Stimulated activated memory B cell treated with anti-CD40 and anti-IgM and Interleukin-4, amounts not matched to agents 10 μg/mL and 1 μg/mL and 100 μg/mL, for 72 hours (primary cell): Measurements from ENCODE around the gene PSMC5.
A peak's percentile ranks its signal among the peaks of the same experiment; 100 is the strongest.
"Not testable (repeated sequence)": the region's sequence is repeated elsewhere in the genome, so short reads cannot be mapped to it uniquely, and the experiment has no call there.

Experiments used
- ATAC-seq: fragments of 150-1000 bp; cut with Tn5 transposase; 2 replicates; pipeline ENCODE4 v1.10.0; 2021
- H3K27ac Mint-ChIP-seq: one replicate; pipeline ENCODE4 v1.8.0; 2022; ENCODE audit warnings: mild to moderate bottlenecking, mixed read lengths
- H3K27me3 Mint-ChIP-seq: one replicate; pipeline ENCODE4 v1.8.0; 2022; ENCODE audit warnings: mixed read lengths
- H3K36me3 Mint-ChIP-seq: one replicate; pipeline ENCODE4 v1.8.0; 2022; ENCODE audit warnings: mixed read lengths
- H3K4me1 Mint-ChIP-seq: one replicate; pipeline ENCODE4 v1.8.0; 2022; ENCODE audit warnings: mixed read lengths
- H3K4me3 Mint-ChIP-seq: one replicate; pipeline ENCODE4 v1.8.0; 2022; ENCODE audit warnings: mild to moderate bottlenecking, moderate library complexity, mixed read lengths
- H3K9me3 Mint-ChIP-seq: one replicate; pipeline ENCODE4 v1.8.0; 2022; ENCODE audit warnings: mixed read lengths

Gene PSMC5

GRCh38 chr17:63866625-63867024, 39.4 kb downstream of the PSMC5 start:
- not testable (repeated sequence) for H3K36me3 Mint-ChIP-seq, H3K9me3 Mint-ChIP-seq, H3K27me3 Mint-ChIP-seq, H3K4me1 Mint-ChIP-seq, H3K4me3 Mint-ChIP-seq, ATAC-seq
- peak overlapping the region; percentile 67 for H3K27ac Mint-ChIP-seq

- H3K4me1 Mint-ChIP-seq: peaks cover 12% of the 10 kb centered on the region
- not testable (repeated sequence) for H3K4me3 Mint-ChIP-seq, H3K27ac Mint-ChIP-seq, H3K27me3 Mint-ChIP-seq, H3K9me3 Mint-ChIP-seq, H3K36me3 Mint-ChIP-seq, ATAC-seq
Observed at GRCh38 chr17:63869491-63870291, 42.5 kb downstream of the PSMC5 start.

- ATAC-seq, H3K4me3 Mint-ChIP-seq, H3K36me3 Mint-ChIP-seq, H3K27ac Mint-ChIP-seq, H3K27me3 Mint-ChIP-seq, H3K9me3 Mint-ChIP-seq: not testable (repeated sequence)
- peaks cover 12% of the 10 kb centered on the region for H3K4me1 Mint-ChIP-seq
Observed at GRCh38 chr17:63870292-63870665, 43.0 kb downstream of the PSMC5 start.

- H3K9me3 Mint-ChIP-seq, H3K4me3 Mint-ChIP-seq, ATAC-seq: not testable (repeated sequence)
Observed at GRCh38 chr17:63871646-63872365, 44.6 kb downstream of the PSMC5 start.

GRCh38 chr17:63873577-63873976, 46.3 kb downstream of the PSMC5 start, which contains the start of gene CSH2:
Gene CSH2 (minus strand): TSS chr17:63873677. CDS start chr17:63873614, 63 bp downstream.
- not testable (repeated sequence) for H3K4me3 Mint-ChIP-seq, ATAC-seq, H3K36me3 Mint-ChIP-seq, H3K9me3 Mint-ChIP-seq, H3K27ac Mint-ChIP-seq
- Mint-ChIP-seq H3K4me1 (peaks cover 15% of the 10 kb centered on the region), H3K27me3 (peaks cover 11% of the 10 kb centered on the region)

More at GRCh38 chr17:63871646-63872365, 44.6 kb downstream of the PSMC5 start:
- not testable (repeated sequence) for H3K4me1 Mint-ChIP-seq, H3K36me3 Mint-ChIP-seq, H3K27ac Mint-ChIP-seq
- H3K27me3 Mint-ChIP-seq: peaks cover 11% of the 10 kb centered on the region

GRCh38 chr17:63874061-63874626, 46.9 kb downstream of the PSMC5 start:
- not testable (repeated sequence) for H3K36me3 Mint-ChIP-seq, ATAC-seq, H3K4me3 Mint-ChIP-seq, H3K27ac Mint-ChIP-seq, H3K9me3 Mint-ChIP-seq
- Mint-ChIP-seq H3K27me3 (peaks cover 11% of the 10 kb centered on the region), H3K4me1 (peaks cover 21% of the 10 kb centered on the region)

- H3K27me3 Mint-ChIP-seq: peaks cover 11% of the 10 kb centered on the region
- not testable (repeated sequence) for H3K27ac Mint-ChIP-seq, H3K9me3 Mint-ChIP-seq, ATAC-seq, H3K36me3 Mint-ChIP-seq, H3K4me3 Mint-ChIP-seq
- peaks cover 21% of the 10 kb centered on the region for H3K4me1 Mint-ChIP-seq
Observed at GRCh38 chr17:63874693-63875092, 47.5 kb downstream of the PSMC5 start.

GRCh38 chr17:63878413-63878812, 51.2 kb downstream of the PSMC5 start:
- peaks cover 27% of the 10 kb centered on the region for H3K4me1 Mint-ChIP-seq
- not testable (repeated sequence) for H3K9me3 Mint-ChIP-seq, H3K36me3 Mint-ChIP-seq
- peak overlapping the region; percentile 49 for H3K4me3 Mint-ChIP-seq
- ATAC-seq: peak; percentile 66
- H3K27me3 Mint-ChIP-seq: peaks cover 11% of the 10 kb centered on the region
- H3K27ac Mint-ChIP-seq: peak overlapping the region; percentile 9

GRCh38 chr17:63880706-63881105, 53.5 kb downstream of the PSMC5 start:
- Mint-ChIP-seq H3K4me3 (no peak overlapping the region), H3K4me1 (peaks cover 31% of the 10 kb centered on the region), H3K9me3 (no peaks in the 10 kb centered on the region), H3K27ac (no peak overlapping the region), H3K27me3 (peaks cover 2% of the 10 kb centered on the region), H3K36me3 (no peaks in the 10 kb centered on the region)
- no peak for ATAC-seq

GRCh38 chr17:63881337-63881736, 54.1 kb downstream of the PSMC5 start:
- H3K4me3 Mint-ChIP-seq, H3K27ac Mint-ChIP-seq, ATAC-seq, H3K9me3 Mint-ChIP-seq, H3K27me3 Mint-ChIP-seq, H3K36me3 Mint-ChIP-seq: not testable (repeated sequence)
- H3K4me1 Mint-ChIP-seq: peaks cover 31% of the 10 kb centered on the region
